DMS53 (cell line): Measurements from ENCODE around the gene LHFPL2.
A peak's percentile ranks its signal among the peaks of the same experiment; 100 is the strongest.

Experiments
- DNase-seq: peaks from one replicate; lab custom pipeline; 2025; lab: John Stamatoyannopoulos, UW

The LHFPL2 gene

GRCh38 chr5:78640662-78641474 lies 7.7 kb downstream of the LHFPL2 start:
- DNase-seq: peak; percentile 34

GRCh38 chr5:78639791-78640190 lies 8.8 kb downstream of the LHFPL2 start:
- DNase-seq: no peak

- peak; percentile 52 for DNase-seq
Observed at GRCh38 chr5:78638973-78639669, 9.5 kb downstream of the LHFPL2 start.

- peak; percentile 83 for DNase-seq
Observed at GRCh38 chr5:78638423-78638822, 10.1 kb downstream of the LHFPL2 start.

- DNase-seq: no peak
Observed at GRCh38 chr5:78637468-78637867, 11.1 kb downstream of the LHFPL2 start.

GRCh38 chr5:78636682-78637081 lies 11.9 kb downstream of the LHFPL2 start:
- no peak for DNase-seq

GRCh38 chr5:78634634-78635033 lies 13.9 kb downstream of the LHFPL2 start:
- peak; percentile 21 for DNase-seq

- DNase-seq: peak; percentile 16
Observed at GRCh38 chr5:78634229-78634628, 14.3 kb downstream of the LHFPL2 start.

GRCh38 chr5:78633700-78634099 lies 14.9 kb downstream of the LHFPL2 start:
- DNase-seq: no peak

GRCh38 chr5:78632467-78632866 lies 16.1 kb downstream of the LHFPL2 start:
- DNase-seq: no peak

GRCh38 chr5:78631931-78632330 lies 16.6 kb downstream of the LHFPL2 start:
- no peak for DNase-seq

- no peak for DNase-seq
Observed at GRCh38 chr5:78630047-78630446, 18.5 kb downstream of the LHFPL2 start.

- no peak for DNase-seq
Observed at GRCh38 chr5:78629624-78630023, 18.9 kb downstream of the LHFPL2 start.

GRCh38 chr5:78628270-78628992 lies 20.1 kb downstream of the LHFPL2 start:
- no peak for DNase-seq

GRCh38 chr5:78627766-78628165 lies 20.8 kb downstream of the LHFPL2 start:
- DNase-seq: no peak

- DNase-seq: peak; percentile 41
Observed at GRCh38 chr5:78627175-78627574, 21.4 kb downstream of the LHFPL2 start.

- DNase-seq: no peak
Observed at GRCh38 chr5:78626009-78626571, 22.5 kb downstream of the LHFPL2 start.

GRCh38 chr5:78624992-78625391 lies 23.6 kb downstream of the LHFPL2 start:
- DNase-seq: no peak

GRCh38 chr5:78624011-78624541 lies 24.5 kb downstream of the LHFPL2 start:
- no peak for DNase-seq

GRCh38 chr5:78622302-78622971 lies 26.1 kb downstream of the LHFPL2 start:
- DNase-seq: peak; percentile 31

- peak; percentile 76 for DNase-seq
Observed at GRCh38 chr5:78621291-78621738, 27.3 kb downstream of the LHFPL2 start.
